ENCODE results near the gene SKOR2.

The SKOR2 gene

GRCh38 chr18:47247416-47248114 is 3.9 kb downstream of the SKOR2 start:
- Histone ChIP-seq H3K36me3 (ENCODE audit: control insufficient read depth in 4 of 4, insufficient read depth in 4 of 4, low read length in 3 of 4) (no peaks in the 10 kb centered on the region), H3K4me1 (ENCODE audit: control extremely low read depth in 1 of 4, control insufficient read depth in 4 of 4, insufficient read depth in 4 of 4, low read length in 3 of 4) (peaks cover 0 to 3% (median 1%) of the 10 kb centered on the region in 4 experiments), H3K27ac (ENCODE audit: insufficient read depth in 1 of 2, low read depth in 1 of 2, low read length in 2 of 2, poor library complexity in 1 of 2, severe bottlenecking in 2 of 2) (no peak overlapping the region), H3K27me3 (replicated peaks in 2 of 5; ENCODE audit: control insufficient read depth in 4 of 5, insufficient read depth in 5 of 5, low read length in 4 of 5) (peaks cover 34 to 96% (median 64%) of the 10 kb centered on the region in 5 experiments), H3K9me3 (ENCODE audit: control extremely low read depth in 1 of 5, control insufficient read depth in 4 of 5, insufficient read depth in 2 of 5, low read depth in 1 of 5, low read length in 4 of 5) (peaks cover 1 to 13% (median 13%) of the 10 kb centered on the region in 5 experiments), H3K4me3 (ENCODE audit: control insufficient read depth in 1 of 7, extremely low read depth in 1 of 7, insufficient read depth in 4 of 7, low read depth in 2 of 7, low read length in 6 of 7) (no peak overlapping the region)
- 4% methylated on average over 65 of the region's 90 CpGs for WGBS (ENCODE audit: insufficient coverage)
- no peak for DNase-seq
- POLR2A ChIA-PET, result no interaction called here
- CTCF ChIA-PET, result interaction anchor here (0.8 to 1.7 kb wide), 2 partner anchors 8 to 148 kb away, joined by 4 to 5 read pairs; no protein-coding TSS in a partner anchor

- POLR2A ChIA-PET, result no interaction called here
- H3K36me3 ChIP-seq (ENCODE audit: control insufficient read depth in 4 of 4, insufficient read depth in 4 of 4, low read length in 3 of 4), result no peaks in the 10 kb centered on the region
- WGBS (ENCODE audit: insufficient coverage), result 9% methylated on average over 18 of the region's 47 CpGs
- no peak overlapping the region for H3K27ac ChIP-seq (ENCODE audit: insufficient read depth in 1 of 2, low read depth in 1 of 2, low read length in 2 of 2, poor library complexity in 1 of 2, severe bottlenecking in 2 of 2)
- no peak overlapping the region for H3K4me3 ChIP-seq (ENCODE audit: control insufficient read depth in 1 of 7, extremely low read depth in 1 of 7, insufficient read depth in 4 of 7, low read depth in 2 of 7, low read length in 6 of 7)
- H3K9me3 ChIP-seq (ENCODE audit: control extremely low read depth in 1 of 5, control insufficient read depth in 4 of 5, insufficient read depth in 2 of 5, low read depth in 1 of 5, low read length in 4 of 5), result peaks cover 1 to 13% (median 13%) of the 10 kb centered on the region in 5 experiments
- no peak for DNase-seq
- H3K27me3 ChIP-seq (replicated peaks in 2 of 5; ENCODE audit: control insufficient read depth in 4 of 5, insufficient read depth in 5 of 5, low read length in 4 of 5), result peaks cover 30 to 94% (median 60%) of the 10 kb centered on the region in 5 experiments
- H3K4me1 ChIP-seq (ENCODE audit: control extremely low read depth in 1 of 4, control insufficient read depth in 4 of 4, insufficient read depth in 4 of 4, low read length in 3 of 4), result peaks cover 0 to 3% (median 1%) of the 10 kb centered on the region in 4 experiments
- CTCF ChIA-PET, result interaction anchor here (1.7 kb wide), 1 partner anchor 9 kb away, joined by 5 read pairs; no protein-coding TSS in a partner anchor
Observed at GRCh38 chr18:47247036-47247415, 4.4 kb downstream of the SKOR2 start.

- Histone ChIP-seq H3K27me3 (replicated peaks in 2 of 5; ENCODE audit: control insufficient read depth in 4 of 5, insufficient read depth in 5 of 5, low read length in 4 of 5) (peaks cover 25 to 94% (median 60%) of the 10 kb centered on the region in 5 experiments), H3K4me3 (ENCODE audit: control insufficient read depth in 1 of 7, extremely low read depth in 1 of 7, insufficient read depth in 4 of 7, low read depth in 2 of 7, low read length in 6 of 7) (no peak overlapping the region), H3K9me3 (ENCODE audit: control extremely low read depth in 1 of 5, control insufficient read depth in 4 of 5, insufficient read depth in 2 of 5, low read depth in 1 of 5, low read length in 4 of 5) (peaks cover 1 to 13% (median 13%) of the 10 kb centered on the region in 5 experiments), H3K36me3 (ENCODE audit: control insufficient read depth in 4 of 4, insufficient read depth in 4 of 4, low read length in 3 of 4) (no peaks in the 10 kb centered on the region), H3K4me1 (ENCODE audit: control extremely low read depth in 1 of 4, control insufficient read depth in 4 of 4, insufficient read depth in 4 of 4, low read length in 3 of 4) (peaks cover 0 to 3% (median under 1%) of the 10 kb centered on the region in 4 experiments), H3K27ac (ENCODE audit: insufficient read depth in 1 of 2, low read depth in 1 of 2, low read length in 2 of 2, poor library complexity in 1 of 2, severe bottlenecking in 2 of 2) (no peak overlapping the region)
- ChIA-PET CTCF (interaction anchor here (1.7 kb wide), 1 partner anchor 9 kb away, joined by 5 read pairs; no protein-coding TSS in a partner anchor), POLR2A (no interaction called here)
- DNase-seq, result no peak
- 5% methylated on average over 32 of the region's 47 CpGs for WGBS (ENCODE audit: insufficient coverage)
Observed at GRCh38 chr18:47246027-47246971, 5.2 kb downstream of the SKOR2 start.

GRCh38 chr18:47244086-47244485 is 7.4 kb downstream of the SKOR2 start:
- 60% methylated on average over 1 of the region's 4 CpGs for WGBS (ENCODE audit: insufficient coverage)
- CTCF ChIA-PET, result no interaction called here
- Histone ChIP-seq H3K4me1 (ENCODE audit: control extremely low read depth in 1 of 4, control insufficient read depth in 4 of 4, insufficient read depth in 4 of 4, low read length in 3 of 4) (peaks cover 0 to 3% (median 0%) of the 10 kb centered on the region in 4 experiments), H3K27ac (ENCODE audit: insufficient read depth in 1 of 2, low read depth in 1 of 2, low read length in 2 of 2, poor library complexity in 1 of 2, severe bottlenecking in 2 of 2) (no peak overlapping the region), H3K4me3 (ENCODE audit: control insufficient read depth in 1 of 7, extremely low read depth in 1 of 7, insufficient read depth in 4 of 7, low read depth in 2 of 7, low read length in 6 of 7) (no peak overlapping the region), H3K36me3 (ENCODE audit: control insufficient read depth in 4 of 4, insufficient read depth in 4 of 4, low read length in 3 of 4) (no peaks in the 10 kb centered on the region), H3K27me3 (replicated peaks in 2 of 5; ENCODE audit: control insufficient read depth in 4 of 5, insufficient read depth in 5 of 5, low read length in 4 of 5) (peaks cover 12 to 87% (median 49%) of the 10 kb centered on the region in 5 experiments), H3K9me3 (ENCODE audit: control extremely low read depth in 1 of 5, control insufficient read depth in 4 of 5, insufficient read depth in 2 of 5, low read depth in 1 of 5, low read length in 4 of 5) (peaks cover 1 to 13% (median 12%) of the 10 kb centered on the region in 5 experiments)
- POLR2A ChIA-PET, result interaction anchor here (0.7 kb wide), 1 partner anchor 533 kb away, joined by 3 read pairs; no protein-coding TSS in a partner anchor
- DNase-seq, result no peak

DNA sequence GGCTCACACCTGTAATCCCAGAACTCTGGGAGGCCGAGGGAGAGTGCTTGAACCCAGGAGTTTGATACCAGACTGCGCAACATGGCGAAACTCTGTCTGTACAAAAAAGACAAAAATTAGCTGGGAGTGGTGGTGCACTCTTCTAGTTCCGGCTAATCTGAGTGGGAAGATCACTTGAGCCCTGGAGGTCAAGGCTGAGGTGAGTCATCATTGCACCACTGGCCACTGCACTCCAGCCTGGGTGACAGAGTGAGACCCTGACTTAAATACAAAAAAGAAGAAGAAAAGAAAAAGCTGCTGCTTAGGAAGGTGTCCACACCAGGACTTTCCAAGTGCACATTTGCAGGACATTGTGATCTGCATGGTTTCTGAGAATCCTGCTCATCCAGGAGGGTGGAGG is 16.4 kb downstream of the SKOR2 start:
- Histone ChIP-seq H3K36me3 (ENCODE audit: control insufficient read depth in 4 of 4, insufficient read depth in 4 of 4, low read length in 3 of 4) (no peaks in the 10 kb centered on the region), H3K27ac (ENCODE audit: insufficient read depth in 1 of 2, low read depth in 1 of 2, low read length in 2 of 2, poor library complexity in 1 of 2, severe bottlenecking in 2 of 2) (no peak overlapping the region), H3K9me3 (ENCODE audit: control extremely low read depth in 1 of 5, control insufficient read depth in 4 of 5, insufficient read depth in 2 of 5, low read depth in 1 of 5, low read length in 4 of 5) (no peaks in the 10 kb centered on the region), H3K4me1 (ENCODE audit: control extremely low read depth in 1 of 4, control insufficient read depth in 4 of 4, insufficient read depth in 4 of 4, low read length in 3 of 4) (no peaks in the 10 kb centered on the region), H3K27me3 (replicated peaks in 2 of 5; ENCODE audit: control insufficient read depth in 4 of 5, insufficient read depth in 5 of 5, low read length in 4 of 5) (peaks cover 16 to 62% (median 24%) of the 10 kb centered on the region in 5 experiments), H3K4me3 (ENCODE audit: control insufficient read depth in 1 of 7, extremely low read depth in 1 of 7, insufficient read depth in 4 of 7, low read depth in 2 of 7, low read length in 6 of 7) (no peak overlapping the region)
- ChIA-PET POLR2A (no interaction called here), CTCF (interaction anchor here (1.4 kb wide), 1 partner anchor 18 kb away, joined by 3 read pairs; no protein-coding TSS in a partner anchor)
- no peak for DNase-seq
- 100% methylated on average over 4 of the region's 4 CpGs for WGBS (ENCODE audit: insufficient coverage)

GRCh38 chr18:47226660-47227059 is 24.8 kb downstream of the SKOR2 start:
- CTCF ChIA-PET, result no interaction called here
- Histone ChIP-seq H3K36me3 (ENCODE audit: control insufficient read depth in 4 of 4, insufficient read depth in 4 of 4, low read length in 3 of 4) (no peaks in the 10 kb centered on the region), H3K27ac (ENCODE audit: insufficient read depth in 1 of 2, low read depth in 1 of 2, low read length in 2 of 2, poor library complexity in 1 of 2, severe bottlenecking in 2 of 2) (no peak overlapping the region), H3K4me1 (ENCODE audit: control extremely low read depth in 1 of 4, control insufficient read depth in 4 of 4, insufficient read depth in 4 of 4, low read length in 3 of 4) (no peaks in the 10 kb centered on the region), H3K27me3 (replicated peaks in 2 of 5; ENCODE audit: control insufficient read depth in 4 of 5, insufficient read depth in 5 of 5, low read length in 4 of 5) (peaks cover 12 to 56% (median 27%) of the 10 kb centered on the region in 5 experiments), H3K4me3 (ENCODE audit: control insufficient read depth in 1 of 7, extremely low read depth in 1 of 7, insufficient read depth in 4 of 7, low read depth in 2 of 7, low read length in 6 of 7) (no peak overlapping the region), H3K9me3 (ENCODE audit: control extremely low read depth in 1 of 5, control insufficient read depth in 4 of 5, insufficient read depth in 2 of 5, low read depth in 1 of 5, low read length in 4 of 5) (no peaks in the 10 kb centered on the region)
- POLR2A ChIA-PET, result no interaction called here
- DNase-seq, result no peak
